GM10266 (cell line): ENCODE data around the gene NPHP4.

ENCODE experiments used
- DNase-seq: peaks from one replicate; pipeline ENCODE4 v3.0.0; 2012; ENCODE audit errors: extremely low spot score
- CTCF ChIP-seq: IDR thresholded peaks from 2 replicates; pipeline ENCODE4 v1.5.1; 2012; ENCODE audit warnings: mild to moderate bottlenecking, low read depth; ENCODE audit not compliant: control insufficient read depth, insufficient read depth; ENCODE audit errors: missing control alignments

NPHP4 gene

DNA sequence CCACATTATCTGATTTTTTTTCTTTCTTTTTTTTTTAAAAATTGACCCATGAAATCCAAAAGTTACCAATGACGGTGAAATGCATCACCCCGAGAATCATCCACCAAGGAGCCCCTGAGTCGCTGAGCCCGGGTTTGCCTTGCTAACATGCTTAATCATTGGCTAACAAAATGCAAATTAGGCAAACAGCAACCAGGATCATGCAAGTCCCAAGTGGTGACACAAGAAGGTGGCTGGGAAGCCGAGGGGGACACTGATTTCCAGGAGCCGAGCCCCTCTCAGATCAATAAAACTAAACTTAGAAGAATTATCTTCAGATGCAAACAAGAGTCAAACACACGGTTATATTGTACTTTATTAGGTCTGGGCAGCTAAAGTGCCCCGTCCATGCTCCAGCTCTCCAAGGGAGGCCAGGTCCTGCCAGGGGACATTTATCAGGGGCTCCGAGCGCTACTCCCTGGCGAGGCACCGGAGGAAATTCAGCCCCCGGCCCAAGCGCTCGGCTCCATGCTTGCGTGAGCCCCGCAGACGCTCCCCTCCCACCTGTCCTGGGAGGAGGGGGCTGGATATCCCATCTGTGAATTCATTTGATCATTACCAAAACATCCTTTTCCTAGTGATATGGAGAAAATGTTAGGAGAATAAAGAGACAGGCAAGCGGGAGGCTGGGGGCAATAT is 154.1 kb downstream of the NPHP4 start:
- no peak for DNase-seq

GRCh38 chr1:5836776-5837440 is 155.3 kb downstream of the NPHP4 start:
- TF ChIP-seq CTCF = no peak
- DNase-seq = no peak

More for the DNA sequence above, 154.1 kb downstream of the NPHP4 start:
- TF ChIP-seq CTCF = no peak

DNA sequence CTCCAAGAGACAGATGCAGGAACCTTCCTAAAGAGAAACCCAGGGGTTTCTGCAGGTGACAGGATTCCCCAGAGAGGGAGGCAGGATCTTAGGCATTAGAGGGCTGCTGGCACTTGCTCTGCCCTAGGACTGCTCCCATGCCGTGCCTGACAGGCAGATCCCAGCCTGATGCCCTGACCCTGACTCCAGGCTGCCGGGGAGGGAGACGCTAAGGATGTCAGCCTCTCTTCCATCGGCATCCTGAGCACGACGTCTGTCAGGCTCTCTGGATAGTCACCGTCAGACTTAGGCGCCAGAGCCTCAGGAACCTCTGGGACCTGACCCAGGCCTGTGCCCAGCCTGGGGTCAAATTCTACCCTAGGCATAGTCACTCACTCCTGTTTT is 157.1 kb downstream of the NPHP4 start:
- no peak for DNase-seq
- no peak for TF ChIP-seq CTCF

DNA sequence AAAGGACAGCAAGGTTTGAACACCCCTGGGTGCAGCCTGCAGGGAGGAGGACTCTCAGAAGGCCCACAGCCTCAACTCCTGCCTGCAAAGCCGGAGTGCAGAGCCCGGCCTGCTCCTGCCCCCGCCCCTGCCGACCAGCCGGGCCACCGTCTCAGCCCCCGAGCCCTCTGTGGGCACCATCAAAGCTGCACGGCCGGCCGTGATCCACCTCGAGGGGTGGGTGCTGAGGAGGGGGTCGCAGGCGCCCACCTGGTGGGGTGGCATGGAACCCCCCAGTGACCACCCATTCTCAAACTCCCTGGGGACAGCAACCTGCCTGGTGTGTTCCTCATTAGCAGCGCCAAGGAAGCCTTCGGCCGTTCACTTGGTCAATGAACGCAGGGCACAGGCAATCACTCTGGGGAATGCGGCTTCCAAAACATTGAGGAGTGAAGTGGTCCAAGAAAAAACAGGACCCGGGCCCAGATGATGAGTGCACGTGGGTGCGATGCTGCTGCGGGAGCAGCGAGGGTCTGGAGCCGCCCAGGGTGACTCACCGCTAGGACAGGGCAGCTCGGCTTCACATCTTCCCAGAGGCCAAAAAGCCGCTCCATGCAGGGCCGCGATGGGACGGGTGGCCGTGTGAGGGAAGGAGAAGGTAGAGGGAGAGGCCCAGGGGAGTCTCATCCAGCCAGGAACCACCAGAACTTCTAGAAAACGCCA is 157.6 kb downstream of the NPHP4 start:
- no peak for TF ChIP-seq CTCF
- no peak for DNase-seq

GRCh38 chr1:5833911-5834310 is 158.3 kb downstream of the NPHP4 start:
- no peak for TF ChIP-seq CTCF
- no peak for DNase-seq

DNA sequence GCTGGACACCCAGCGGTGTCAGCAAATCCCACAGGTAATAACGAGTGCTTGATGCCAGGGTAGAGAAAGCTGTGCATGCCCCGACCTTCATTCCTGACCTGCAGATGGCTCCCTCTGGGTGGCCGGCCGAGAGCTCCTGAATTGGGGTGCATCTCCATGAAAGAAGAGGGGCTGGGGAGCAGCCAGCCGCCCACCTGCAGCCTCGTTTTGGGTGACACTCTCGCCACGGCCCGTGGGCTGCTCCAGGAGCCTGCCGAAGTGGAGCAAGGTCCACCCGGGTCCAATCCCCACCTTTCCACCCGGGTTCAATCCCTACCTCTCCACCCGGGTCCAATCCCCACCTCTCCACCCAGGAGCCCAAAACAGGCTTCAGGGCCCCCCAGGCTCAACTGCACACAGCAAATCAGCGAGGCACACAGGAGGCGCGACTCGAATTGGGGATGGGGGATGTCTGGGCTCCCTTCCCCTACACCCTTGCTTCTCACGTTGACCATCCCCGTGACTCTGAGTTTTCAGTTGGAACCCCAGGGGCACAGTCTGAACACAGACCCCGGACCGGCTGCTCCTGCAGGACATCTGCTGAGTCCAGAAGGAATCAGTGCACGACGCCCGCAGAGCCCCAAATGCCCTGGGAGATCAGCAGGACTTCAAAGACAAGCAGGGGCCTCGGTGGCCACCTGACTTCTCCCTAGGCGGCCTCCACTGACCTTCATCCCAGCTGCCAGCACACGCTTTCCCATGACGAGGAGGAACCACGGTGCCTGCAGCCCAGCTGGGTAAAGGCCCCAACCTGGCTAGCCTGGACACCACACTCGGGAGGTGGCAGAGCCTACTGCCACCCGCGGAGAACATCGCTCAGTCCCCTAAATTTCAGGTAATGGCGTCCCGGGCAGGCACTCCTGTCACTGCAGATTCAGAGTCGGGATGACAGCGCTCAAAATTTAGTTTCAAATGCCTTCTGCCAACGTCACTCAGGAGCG is 159.0 kb downstream of the NPHP4 start:
- TF ChIP-seq CTCF = no peak
- no peak for DNase-seq
